Endothelial cell of umbilical vein (primary cell): ENCODE data around the gene NEK7. TPM values are rescaled to one million over a fixed set of nuclear protein-coding genes. Genes with fewer than 3 reads are reported as not detected.

Experiments used
- BruUV-seq: library from RNA; stranded (reverse); fragments of 400-500 nt; replicated peaks from 2 replicates; lab custom pipeline; 2021; lab: Mats Ljungman, UMichigan
- CTCF ChIA-PET: fragments of 300-600, 350-600 bp; sonication (Branson Sonifier 250); formaldehyde crosslinking; loops from one replicate; lab custom pipeline; 2021; ENCODE audit warnings: antibody characterized with exemption, inconsistent platforms; lab: Charles Lee
- POLR2A ChIA-PET: fragments of 300-600, 350-600 bp; sonication (Branson Sonifier 250); formaldehyde crosslinking; loops from one replicate; lab custom pipeline; 2021; ENCODE audit warnings: antibody characterized with exemption, inconsistent platforms; lab: Charles Lee
- DNase-seq: peaks from one replicate; pipeline ENCODE4 v3.0.0-alpha.2; 2011; ENCODE audit warnings: low read depth, low spot score
- FAIRE-seq: peaks from 2 replicates; lab custom pipeline; 2011; peaks lifted over from hg19 to GRCh38; lab: Jason Lieb, UNC
- H2AFZ ChIP-seq: 2 replicates; pipeline ENCODE4 v1.6.0; 2012; ENCODE audit warnings: low read depth, low read length, control low read depth, inconsistent platforms
- H3K27ac ChIP-seq: 2 replicates; pipeline ENCODE4 v1.5.1; 2011; ENCODE audit warnings: low read depth, mild to moderate bottlenecking, control low read depth, low read length, moderate library complexity; ENCODE audit not compliant: insufficient read depth
- H3K27me3 ChIP-seq, 2 experiments: 2 replicates each; pipeline versions ENCODE4 v1.6.0 to v1.6.1; 2011; ENCODE audit warnings: low read length in 2 of 2, mixed read lengths in 1 of 2; ENCODE audit not compliant: control insufficient read depth in 2 of 2, insufficient read depth in 2 of 2
- H3K36me3 ChIP-seq, 2 experiments: 2 replicates in 1 of 2; 3 replicates in 1 of 2; pipeline ENCODE4 v1.5.1; 2011; ENCODE audit warnings: low read length in 2 of 2, mild to moderate bottlenecking in 1 of 2, moderate library complexity in 1 of 2; ENCODE audit not compliant: control insufficient read depth in 2 of 2, insufficient read depth in 2 of 2; ENCODE audit errors: extremely low read depth in 1 of 2
- H3K4me1 ChIP-seq: 3 replicates; pipeline ENCODE4 v1.5.1; 2011; ENCODE audit warnings: mild to moderate bottlenecking, low read length; ENCODE audit not compliant: control insufficient read depth, insufficient read depth; ENCODE audit errors: extremely low read depth
- H3K4me2 ChIP-seq: 2 replicates; pipeline ENCODE4 v1.6.1; 2011; ENCODE audit warnings: low read length, control low read depth, mixed read lengths; ENCODE audit not compliant: insufficient read depth
- H3K4me3 ChIP-seq, 3 experiments: fragments of 200-600 bp in 1 of 3; sonication (generic), shearing (Covaris generic) in 1 of 3; replicated peaks in 1 of 3; 2 replicates each; pipeline ENCODE4 v1.5.1; 2011 to 2016; ENCODE audit warnings: control low read depth in 3 of 3, low read length in 3 of 3, mild to moderate bottlenecking in 2 of 3, inconsistent platforms in 1 of 3, low read depth in 1 of 3, moderate library complexity in 1 of 3; ENCODE audit not compliant: insufficient read depth in 1 of 3
- H3K79me2 ChIP-seq: 2 replicates; pipeline ENCODE4 v1.6.0; 2012; ENCODE audit warnings: low read length, inconsistent platforms; ENCODE audit not compliant: control insufficient read depth, insufficient read depth
- H3K9ac ChIP-seq: replicated peaks from 2 replicates; pipeline ENCODE3; 2011; ENCODE audit warnings: low read length, control low read depth; ENCODE audit not compliant: insufficient read depth; ENCODE audit errors: extremely low read depth
- H3K9me1 ChIP-seq: replicated peaks from 3 replicates; pipeline ENCODE4 v1.6.0; 2011; ENCODE audit warnings: mild to moderate bottlenecking, low read length; ENCODE audit not compliant: control insufficient read depth, insufficient read depth; ENCODE audit errors: extremely low read depth
- H3K9me3 ChIP-seq: replicated peaks from 2 replicates; pipeline ENCODE4 v1.5.1; 2012; ENCODE audit warnings: low read length, inconsistent platforms; ENCODE audit not compliant: control insufficient read depth, insufficient read depth
- H4K20me1 ChIP-seq: replicated peaks from 2 replicates; pipeline ENCODE3; 2011; ENCODE audit warnings: mild to moderate bottlenecking, low read length; ENCODE audit not compliant: control insufficient read depth, insufficient read depth; ENCODE audit errors: extremely low read depth
- EZH2 ChIP-seq: IDR thresholded peaks from 2 replicates; pipeline ENCODE4 v1.6.1; 2012; ENCODE audit warnings: borderline replicate concordance, low read depth, mild to moderate bottlenecking, moderate library complexity, low read length, inconsistent platforms; ENCODE audit not compliant: severe bottlenecking
- FOS ChIP-seq: IDR thresholded peaks from 2 replicates; pipeline ENCODE4 v1.6.1; 2011; ENCODE audit warnings: mild to moderate bottlenecking, low read length, moderate library complexity, borderline replicate concordance; ENCODE audit not compliant: insufficient read depth
- GATA2 ChIP-seq: IDR thresholded peaks from 2 replicates; pipeline ENCODE4 v1.7.0; 2011; ENCODE audit warnings: low read depth, mild to moderate bottlenecking, moderate library complexity, mixed read lengths, low read length; ENCODE audit not compliant: insufficient read length, insufficient read depth
- JUN ChIP-seq: IDR thresholded peaks from 2 replicates; pipeline ENCODE4 v1.6.1; 2011; ENCODE audit warnings: borderline replicate concordance, low read depth; ENCODE audit not compliant: insufficient read length, insufficient read depth
- MYC ChIP-seq: IDR thresholded peaks from one replicate; pipeline ENCODE4 v1.6.1; 2011; ENCODE audit warnings: mild to moderate bottlenecking, low read depth, low read length
- POLR2A ChIP-seq: IDR thresholded peaks from 2 replicates; pipeline ENCODE4 v1.6.1; 2012; ENCODE audit warnings: low read depth, mild to moderate bottlenecking, control low read depth, low read length
- POLR2AphosphoS5 ChIP-seq: IDR thresholded peaks from 2 replicates; pipeline ENCODE4 v1.6.1; 2012; ENCODE audit warnings: low read depth, mild to moderate bottlenecking, control low read depth, low read length, moderate library complexity; ENCODE audit not compliant: insufficient read depth
- dilution Hi-C: fragments of 300-500 bp; cut with MboI; formaldehyde crosslinking; loops from one replicate; pipeline ENCODE4 v1.15.0; 2019; ENCODE audit warnings: low sequenced_read_pairs; ENCODE audit not compliant: extremely low pct_ligation_motif_present
- intact Hi-C: fragments of 100-400 bp; cut with micrococcal nuclease; formaldehyde crosslinking; loops from one replicate; pipeline ENCODE4 v1.10.0; 2022
- polyA plus RNA-seq, 4 experiments: library from polyadenylated mRNA; depleted of rRNA in 3 of 4; stranded (reverse) in 3 of 4; unstranded in 1 of 4; fragments of >200 nt; gene quantifications; 2 replicates each; pipeline versions ENCODE4 v1.2.1 to v1.2.3, GENCODE V29; 2011 to 2012; ENCODE audit warnings: missing spikeins in 1 of 4
- total RNA-seq: library from RNA; stranded (reverse); gene quantifications from 2 replicates; pipeline ENCODE4 v1.2.3, GENCODE V29; 2021
- TF ChIP-seq, protein P1 (sequence below), 2 donors: IDR thresholded peaks; 1 replicate in 1 of 2; 2 replicates in 1 of 2; pipeline ENCODE4 v1.5.1; 2011; ENCODE audit warnings: low read length in 2 of 2, mild to moderate bottlenecking in 2 of 2, moderate library complexity in 2 of 2, control low read depth in 1 of 2, inconsistent platforms in 1 of 2, low read depth in 1 of 2; ENCODE audit not compliant: insufficient read depth in 1 of 2; ENCODE audit errors: extremely low read depth in 1 of 2
- TF ChIP-seq, protein P2 (sequence below): IDR thresholded peaks from 2 replicates; pipeline ENCODE4 v1.6.1; 2011; ENCODE audit not compliant: insufficient read depth, insufficient read length

The NEK7 gene
- total and polyA plus RNA-seq, 2 donors (not counting 3 experiments of a cell fraction or from before 2014, with no cell fraction given) = 22.6 to 45.7 TPM

DNA sequence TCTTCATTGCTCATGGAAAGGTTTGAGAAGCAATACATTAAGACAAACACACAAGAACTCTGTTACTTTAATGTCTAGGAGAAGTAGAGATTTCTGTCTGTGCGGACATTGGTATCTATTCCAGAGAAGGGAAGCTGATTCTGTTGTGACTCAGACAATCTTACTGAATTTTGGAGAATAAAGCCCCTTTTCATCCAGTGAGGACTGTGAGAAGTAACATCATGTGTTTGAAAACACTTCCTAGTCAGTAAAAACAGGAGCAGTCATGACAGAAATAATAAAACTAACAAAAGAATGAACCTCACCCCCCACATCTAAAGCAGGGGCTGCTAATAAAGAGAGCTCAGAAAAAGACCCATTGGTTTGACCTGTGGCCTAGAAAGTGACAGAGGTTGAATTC lies 46.6 kb downstream of the NEK7 start:
- TF ChIP-seq POLR2AphosphoS5 (no peak), MYC (no peak), EZH2 (no peak), POLR2A (no peak), GATA2 (no peak), JUN (no peak), FOS (no peak)
- TF ChIP-seq, protein P1, sequence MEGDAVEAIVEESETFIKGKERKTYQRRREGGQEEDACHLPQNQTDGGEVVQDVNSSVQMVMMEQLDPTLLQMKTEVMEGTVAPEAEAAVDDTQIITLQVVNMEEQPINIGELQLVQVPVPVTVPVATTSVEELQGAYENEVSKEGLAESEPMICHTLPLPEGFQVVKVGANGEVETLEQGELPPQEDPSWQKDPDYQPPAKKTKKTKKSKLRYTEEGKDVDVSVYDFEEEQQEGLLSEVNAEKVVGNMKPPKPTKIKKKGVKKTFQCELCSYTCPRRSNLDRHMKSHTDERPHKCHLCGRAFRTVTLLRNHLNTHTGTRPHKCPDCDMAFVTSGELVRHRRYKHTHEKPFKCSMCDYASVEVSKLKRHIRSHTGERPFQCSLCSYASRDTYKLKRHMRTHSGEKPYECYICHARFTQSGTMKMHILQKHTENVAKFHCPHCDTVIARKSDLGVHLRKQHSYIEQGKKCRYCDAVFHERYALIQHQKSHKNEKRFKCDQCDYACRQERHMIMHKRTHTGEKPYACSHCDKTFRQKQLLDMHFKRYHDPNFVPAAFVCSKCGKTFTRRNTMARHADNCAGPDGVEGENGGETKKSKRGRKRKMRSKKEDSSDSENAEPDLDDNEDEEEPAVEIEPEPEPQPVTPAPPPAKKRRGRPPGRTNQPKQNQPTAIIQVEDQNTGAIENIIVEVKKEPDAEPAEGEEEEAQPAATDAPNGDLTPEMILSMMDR (IDR thresholded peaks at IDR 0.05; ENCODE audit: extremely low read depth in 1 of 2, insufficient read depth in 1 of 2, low read depth in 1 of 2, low read length in 2 of 2) = no peak
- TF ChIP-seq, protein P2, sequence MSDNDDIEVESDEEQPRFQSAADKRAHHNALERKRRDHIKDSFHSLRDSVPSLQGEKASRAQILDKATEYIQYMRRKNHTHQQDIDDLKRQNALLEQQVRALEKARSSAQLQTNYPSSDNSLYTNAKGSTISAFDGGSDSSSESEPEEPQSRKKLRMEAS = no peak
- Histone ChIP-seq H4K20me1 (peaks cover 5% of the 10 kb centered on the region), H3K4me1 (peaks cover 2% of the 10 kb centered on the region), H3K79me2 (peaks cover 88% of the 10 kb centered on the region), H3K27ac (no peak overlapping the region), H3K9me3 (no peaks in the 10 kb centered on the region), H3K9me1 (no peaks in the 10 kb centered on the region), H3K4me2 (no peak overlapping the region), H3K9ac (no peak overlapping the region), H3K27me3 (no peaks in the 10 kb centered on the region), H3K4me3 (no peak overlapping the region), H3K36me3 (no peaks in the 10 kb centered on the region), H2AFZ (no peak overlapping the region)
- no TSS peak for BruUV-seq
- dilution Hi-C loops = no loop called here
- intact Hi-C loops = no loop called here
- FAIRE-seq = no peak
- DNase-seq = no peak
- ChIA-PET CTCF (no interaction called here), POLR2A (no interaction called here)
